Mesothelial cell of epicardium (in vitro differentiated cells): ENCODE data around the gene PPP1R14B. TPM values are rescaled to one million over a fixed set of nuclear protein-coding genes. Genes with fewer than 3 reads are reported as not detected.

ENCODE experiments used
- DNase-seq, 2 experiments: peaks; one replicate each; pipeline ENCODE4 v3.0.0; 2021; ENCODE audit warnings: low spot score in 2 of 2; ENCODE audit not compliant: unreplicated experiment in 2 of 2
- H3K27ac Mint-ChIP-seq: 2 replicates; pipeline ENCODE4 v1.8.0; 2021; ENCODE audit warnings: mixed read lengths
- H3K27me3 Mint-ChIP-seq: 2 replicates; pipeline ENCODE4 v1.8.0; 2021; ENCODE audit warnings: low read depth, mixed read lengths
- H3K36me3 Mint-ChIP-seq: 2 replicates; pipeline ENCODE4 v1.8.0; 2021; ENCODE audit warnings: mixed read lengths
- H3K4me1 Mint-ChIP-seq: 2 replicates; pipeline ENCODE4 v1.8.0; 2021; ENCODE audit warnings: mixed read lengths
- H3K4me3 Mint-ChIP-seq: 2 replicates; pipeline ENCODE4 v1.8.0; 2021; ENCODE audit warnings: mild to moderate bottlenecking, moderate library complexity, mixed read lengths
- H3K9me3 Mint-ChIP-seq: 2 replicates; pipeline ENCODE4 v1.8.0; 2021; ENCODE audit warnings: mixed read lengths
- CTCF ChIP-seq: fragments of 200-600 bp; sonication (generic); IDR thresholded peaks from one replicate; pipeline ENCODE4 v1.5.0; 2021; ENCODE audit warnings: antibody characterized with exemption; ENCODE audit not compliant: unreplicated experiment
- total RNA-seq: library from RNA; stranded (reverse); gene quantifications from 3 replicates; pipeline ENCODE4 v1.2.1, GENCODE V29; 2021

PPP1R14B gene
- total RNA-seq, 1 donor from 2014 or later, result 131 TPM

GRCh38 chr11:64208796-64209562 lies 37.8 kb downstream of the PPP1R14B start:
- H3K36me3 Mint-ChIP-seq, result peaks cover 6% of the 10 kb centered on the region
- no peaks in the 10 kb centered on the region for H3K9me3 Mint-ChIP-seq
- peaks cover 8% of the 10 kb centered on the region for H3K4me1 Mint-ChIP-seq
- no peak overlapping the region for H3K4me3 Mint-ChIP-seq
- TF ChIP-seq CTCF, result no peak
- H3K27ac Mint-ChIP-seq, result peak overlapping the region; percentile 47
- H3K27me3 Mint-ChIP-seq, result no peaks in the 10 kb centered on the region
- no peak for DNase-seq

GRCh38 chr11:64208086-64208795 lies 38.5 kb downstream of the PPP1R14B start:
- DNase-seq, result no peak
- H3K27me3 Mint-ChIP-seq, result no peaks in the 10 kb centered on the region
- H3K4me1 Mint-ChIP-seq, result peaks cover 9% of the 10 kb centered on the region
- no peak for TF ChIP-seq CTCF
- H3K4me3 Mint-ChIP-seq, result no peak overlapping the region
- peak overlapping the region; percentile 66 for H3K27ac Mint-ChIP-seq
- peaks cover 13% of the 10 kb centered on the region for H3K36me3 Mint-ChIP-seq
- no peaks in the 10 kb centered on the region for H3K9me3 Mint-ChIP-seq

GRCh38 chr11:64207256-64208085 lies 39.3 kb downstream of the PPP1R14B start:
- no peaks in the 10 kb centered on the region for H3K9me3 Mint-ChIP-seq
- DNase-seq, result no peak
- peaks cover 17% of the 10 kb centered on the region for H3K36me3 Mint-ChIP-seq
- H3K4me1 Mint-ChIP-seq, result peaks cover 9% of the 10 kb centered on the region
- no peak overlapping the region for H3K4me3 Mint-ChIP-seq
- TF ChIP-seq CTCF, result no peak
- no peaks in the 10 kb centered on the region for H3K27me3 Mint-ChIP-seq
- H3K27ac Mint-ChIP-seq, result peak overlapping the region; percentile 66

- no peak for TF ChIP-seq CTCF
- no peak for DNase-seq
- H3K27me3 Mint-ChIP-seq, result no peaks in the 10 kb centered on the region
- H3K4me1 Mint-ChIP-seq, result peaks cover 9% of the 10 kb centered on the region
- no peak within 1 kb of the TSS for H3K4me3 Mint-ChIP-seq
- H3K27ac Mint-ChIP-seq, result peak within 1 kb of the TSS; percentile 66
- peaks cover 21% of the 10 kb centered on the region for H3K36me3 Mint-ChIP-seq
- H3K9me3 Mint-ChIP-seq, result no peaks in the 10 kb centered on the region
These were observed 40.1 kb downstream of the PPP1R14B start, which contains the start of gene FERMT3 for GRCh38 chr11:64206457-64207255. TSS of gene FERMT3 (plus strand) at chr11:64206721. CDS start at chr11:64207365, 644 bp downstream.
